HG02885 (cell line): Measurements from ENCODE around the gene TMEM222.

ENCODE experiments used
- ATAC-seq: cut with Tn5 transposase; IDR thresholded peaks from one replicate; pipeline ENCODE4 v1.9.1; 2021; ENCODE audit warnings: mild to moderate bottlenecking; ENCODE audit not compliant: unreplicated experiment, poor library complexity

The TMEM222 gene

DNA sequence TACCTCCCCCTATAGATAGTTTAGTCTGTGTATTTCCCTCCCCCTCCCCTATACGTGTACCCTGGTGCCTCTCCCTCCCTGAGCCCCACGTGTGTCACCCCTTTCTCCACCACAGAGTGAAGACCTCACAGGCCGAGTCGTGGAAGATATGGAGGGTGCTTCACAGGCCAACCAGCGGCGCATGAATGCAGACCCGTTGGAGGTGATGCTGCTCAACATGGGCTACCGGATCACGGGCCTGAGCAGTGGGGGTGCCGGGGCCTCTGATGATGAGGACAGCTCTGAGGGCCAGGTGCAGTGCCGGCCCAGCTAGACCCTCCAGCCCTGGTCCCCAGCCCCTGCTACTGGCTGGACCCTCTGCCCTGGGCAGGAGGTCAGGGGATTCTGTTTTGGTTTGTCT is 15.9 kb upstream of the TMEM222 start:
- no peak for ATAC-seq

- ATAC-seq: no peak
Observed at GRCh38 chr1:27306892-27307761, 14.8 kb upstream of the TMEM222 start.

- ATAC-seq: no peak
Observed at GRCh38 chr1:27307874-27308598, 13.9 kb upstream of the TMEM222 start.

GRCh38 chr1:27314169-27314568 is 7.8 kb upstream of the TMEM222 start:
- no peak for ATAC-seq

GRCh38 chr1:27314737-27315136 is 7.2 kb upstream of the TMEM222 start:
- no peak for ATAC-seq

DNA sequence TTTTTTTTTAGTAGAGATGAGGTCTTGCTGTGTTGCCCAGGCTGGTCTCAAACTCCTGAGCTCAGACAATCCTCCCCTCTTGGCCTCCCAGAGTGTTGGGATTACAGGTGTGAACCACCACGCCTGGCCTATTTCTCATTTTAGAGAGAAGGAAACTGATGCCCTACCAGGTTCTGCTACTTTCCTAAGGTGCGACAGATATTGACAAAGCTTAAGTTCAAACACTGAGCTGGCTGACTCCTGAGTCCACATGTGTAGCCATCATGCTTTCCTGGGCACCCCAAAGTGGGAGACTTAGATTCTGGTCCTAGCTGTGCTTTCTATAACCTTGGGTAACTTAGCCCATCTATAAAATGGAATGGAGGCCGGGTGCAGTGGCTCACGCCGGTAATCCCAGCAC is 5.1 kb upstream of the TMEM222 start:
- no peak for ATAC-seq

- no peak for ATAC-seq
Observed at GRCh38 chr1:27318136-27318535, 3.8 kb upstream of the TMEM222 start.

DNA sequence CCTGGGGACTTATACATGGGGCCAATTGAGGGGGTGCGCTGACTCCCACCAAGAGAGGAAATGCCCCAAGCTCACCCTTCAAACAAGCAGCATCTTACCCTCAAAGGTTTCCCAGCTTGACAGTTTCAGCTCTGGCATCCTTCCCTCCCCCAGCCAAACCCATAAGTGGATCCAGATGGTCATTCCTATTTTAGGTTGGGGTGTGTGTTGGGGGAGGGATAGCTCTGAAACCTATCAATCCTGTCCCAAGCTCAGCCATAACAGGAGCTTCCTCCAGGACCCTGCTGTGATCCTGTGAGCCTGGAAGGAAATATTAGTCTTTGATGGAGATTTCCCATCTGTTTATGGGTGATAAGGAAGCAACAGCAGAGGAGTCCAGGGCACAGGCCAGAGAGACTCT is 3.4 kb upstream of the TMEM222 start:
- no peak for ATAC-seq

DNA sequence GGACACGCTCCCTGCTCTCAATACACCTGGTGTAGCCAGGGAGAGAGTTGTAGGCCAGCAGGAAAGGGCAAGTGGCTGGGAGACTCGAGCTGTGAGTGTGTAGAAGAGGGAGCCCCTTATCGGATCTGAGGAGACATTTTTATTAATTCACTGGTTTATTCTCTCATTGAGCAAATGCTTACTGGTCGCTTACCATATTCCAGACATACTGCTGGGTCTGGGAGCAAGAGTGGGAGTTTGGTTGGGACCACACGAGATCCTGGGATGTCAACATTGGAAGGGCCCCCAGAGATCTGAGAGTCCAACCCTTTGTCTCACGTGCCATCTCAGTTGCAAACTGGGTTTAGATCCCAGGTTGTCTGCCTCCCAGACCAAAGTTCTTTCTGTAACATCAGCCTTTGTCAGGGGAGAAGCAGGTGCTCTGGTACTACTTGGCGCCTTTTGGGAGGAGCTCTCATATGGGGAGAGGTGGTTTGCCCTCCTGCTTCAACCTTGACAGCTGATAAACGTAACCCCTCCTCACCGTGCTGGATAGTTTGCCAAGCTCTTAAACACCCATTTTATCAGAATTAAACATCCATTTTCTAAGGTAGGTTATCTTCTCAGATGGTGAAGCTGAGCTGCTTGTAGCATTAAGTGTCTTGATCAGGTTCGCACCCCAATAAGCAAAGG is 742 bp downstream of the TMEM222 start:
- no peak for ATAC-seq

GRCh38 chr1:27325286-27325685 is 3.3 kb downstream of the TMEM222 start:
- no peak for ATAC-seq

GRCh38 chr1:27327964-27328363 is 6.0 kb downstream of the TMEM222 start:
- ATAC-seq: no peak

DNA sequence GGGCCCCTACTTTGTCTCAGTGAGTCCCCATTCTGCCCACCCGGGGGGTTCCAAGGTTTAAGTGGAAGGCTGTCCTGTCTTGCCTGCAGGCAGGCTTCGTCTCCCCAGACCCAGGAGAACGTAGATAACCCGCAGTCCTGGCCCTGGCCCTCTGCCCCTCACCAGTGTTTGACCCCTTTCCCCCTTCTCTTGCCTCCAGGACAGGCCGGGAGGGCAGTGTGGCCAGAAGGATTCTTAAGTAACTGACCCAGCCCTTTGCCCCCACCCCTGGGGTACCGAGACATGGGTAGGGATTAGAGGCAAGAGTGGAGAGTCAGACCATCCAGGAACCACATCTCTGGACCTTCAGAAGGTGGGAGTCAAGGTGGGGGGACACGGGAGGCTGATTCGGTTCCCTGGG is 8.8 kb downstream of the TMEM222 start:
- no peak for ATAC-seq

DNA sequence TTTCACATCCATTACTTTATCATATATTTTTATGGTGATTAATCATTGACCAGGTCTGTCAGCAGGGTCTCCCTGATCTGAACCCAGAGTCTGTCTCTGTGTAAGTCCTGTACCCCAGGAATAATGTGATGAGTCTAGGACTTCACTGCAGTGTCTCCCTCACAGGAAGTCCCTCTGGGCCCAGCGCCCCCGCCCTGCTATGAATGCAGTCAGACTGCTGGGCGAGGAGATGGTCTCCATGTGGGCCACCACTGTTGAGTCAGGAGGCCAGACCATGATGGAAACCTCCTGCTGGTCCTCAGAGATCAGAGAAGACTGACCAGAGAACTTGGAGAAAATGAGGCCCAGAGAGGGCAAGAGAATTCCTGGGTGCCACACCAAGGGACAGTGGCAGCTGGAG is 9.5 kb downstream of the TMEM222 start:
- no peak for ATAC-seq

DNA sequence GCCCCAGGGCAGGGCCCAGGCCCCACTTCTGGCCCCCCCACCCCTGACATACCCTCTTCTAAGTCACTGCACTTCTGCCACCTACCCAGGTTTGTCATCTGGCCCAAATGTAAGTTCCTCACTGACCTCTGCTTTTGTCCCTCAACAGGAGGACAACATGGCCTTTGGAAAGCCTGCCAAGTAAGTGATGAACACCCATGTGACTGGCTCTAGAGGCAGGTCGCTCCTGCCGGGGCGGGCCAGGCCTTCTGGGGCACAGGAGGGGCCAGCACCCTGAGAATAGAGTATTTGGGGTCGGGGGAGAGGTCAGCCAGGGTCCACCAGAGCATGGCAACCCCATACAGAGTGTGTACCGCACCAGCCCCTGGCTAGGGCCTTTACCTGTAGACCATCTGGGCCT is 10.0 kb downstream of the TMEM222 start:
- no peak for ATAC-seq

- no peak for ATAC-seq
Observed at GRCh38 chr1:27332536-27333281, 10.7 kb downstream of the TMEM222 start.

- no peak for ATAC-seq
Observed at GRCh38 chr1:27333717-27334279, 11.8 kb downstream of the TMEM222 start.

DNA sequence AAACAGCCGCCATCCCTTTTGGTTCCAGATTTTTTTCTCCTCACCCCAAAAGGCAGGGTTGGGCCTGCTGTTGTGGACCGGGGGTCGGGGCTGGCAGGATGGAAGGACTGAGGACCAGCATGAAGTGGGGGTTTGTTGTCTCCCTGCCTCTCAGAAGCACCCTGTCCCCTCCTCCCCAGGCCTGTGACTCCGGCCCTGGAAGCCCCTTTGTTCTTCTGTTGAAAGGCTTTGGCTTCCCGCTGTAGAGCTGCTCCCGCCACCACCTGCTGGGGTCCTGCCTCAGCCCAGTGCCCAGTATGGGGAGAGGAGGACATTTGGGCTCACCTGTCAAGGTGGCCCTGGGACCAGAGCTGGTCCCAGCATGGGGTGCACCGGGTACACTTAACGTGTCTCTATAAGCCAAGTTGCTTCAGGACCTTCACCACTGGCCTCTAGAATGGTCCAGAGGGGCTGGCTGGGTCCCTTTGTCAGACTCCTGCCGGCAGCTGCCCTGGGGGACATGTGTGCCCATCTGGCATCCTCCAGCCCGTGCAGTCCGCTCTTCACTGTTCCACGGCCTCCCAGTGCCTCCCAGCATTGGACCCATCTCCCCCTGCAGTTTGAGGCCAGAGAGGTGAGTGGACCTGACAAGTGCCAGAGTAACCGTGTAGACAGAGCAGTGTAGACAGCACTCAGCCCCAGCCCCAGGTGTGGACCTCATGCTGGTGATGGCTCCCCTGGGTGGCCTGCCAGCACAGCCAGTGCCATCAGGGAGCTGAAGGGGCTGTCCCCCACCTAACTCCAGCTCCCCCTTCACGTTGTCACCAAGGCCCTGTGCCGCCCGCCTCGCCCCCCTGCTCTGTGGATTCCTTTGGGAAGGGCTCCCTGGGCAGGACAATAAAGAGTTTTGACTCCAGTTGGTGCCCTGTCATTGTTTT is 13.8 kb downstream of the TMEM222 start:
- ATAC-seq: no peak

- ATAC-seq: no peak
Observed at GRCh38 chr1:27336756-27337155, 14.8 kb downstream of the TMEM222 start.

DNA sequence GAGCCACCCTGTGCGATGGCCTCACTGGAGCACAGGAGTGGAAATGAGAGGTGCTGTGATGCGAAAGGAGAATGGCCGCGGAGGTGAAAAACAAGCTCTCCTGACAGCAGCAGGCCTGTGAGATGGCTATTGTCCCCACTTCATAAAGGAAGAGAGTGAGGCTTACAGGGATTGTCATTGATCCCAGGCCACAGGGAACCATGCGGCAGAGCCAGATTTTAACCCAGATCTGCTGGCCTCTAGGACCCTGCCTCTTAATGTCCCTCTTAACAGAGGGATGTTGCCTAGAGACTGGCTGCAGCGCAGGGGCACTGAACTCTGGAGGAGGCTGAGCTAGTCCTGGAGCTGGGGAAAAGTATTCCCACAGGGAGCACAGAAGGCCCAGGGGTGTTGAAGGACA is 16.8 kb downstream of the TMEM222 start:
- no peak for ATAC-seq
